GM21825 (cell line): Measurements from ENCODE around the gene TTR.

Source experiments
- ATAC-seq: cut with Tn5 transposase; IDR thresholded peaks from one replicate; pipeline ENCODE4 v1.9.1; 2021; ENCODE audit warnings: mild to moderate bottlenecking, moderate library complexity; ENCODE audit not compliant: unreplicated experiment

Gene TTR

DNA sequence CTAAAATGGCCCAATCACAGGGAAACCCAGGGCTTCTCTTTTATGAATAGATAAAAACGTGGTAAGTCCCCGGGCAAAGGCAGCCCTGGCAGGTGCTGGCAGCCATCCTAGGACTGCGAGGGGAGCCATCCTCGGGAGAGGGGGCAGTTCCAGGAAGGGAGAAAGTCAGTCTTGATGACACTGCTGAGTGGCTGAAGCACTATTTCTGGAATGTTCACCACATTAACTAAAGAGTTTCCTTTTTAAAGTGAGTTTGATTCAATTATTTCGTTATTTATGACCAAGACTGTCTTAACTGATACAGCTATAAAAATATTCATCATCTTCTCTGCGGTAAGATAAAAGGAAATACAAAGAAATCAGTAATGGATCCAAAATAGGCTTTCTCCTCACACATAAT is 20.4 kb downstream of the TTR start:
- ATAC-seq = no peak

DNA sequence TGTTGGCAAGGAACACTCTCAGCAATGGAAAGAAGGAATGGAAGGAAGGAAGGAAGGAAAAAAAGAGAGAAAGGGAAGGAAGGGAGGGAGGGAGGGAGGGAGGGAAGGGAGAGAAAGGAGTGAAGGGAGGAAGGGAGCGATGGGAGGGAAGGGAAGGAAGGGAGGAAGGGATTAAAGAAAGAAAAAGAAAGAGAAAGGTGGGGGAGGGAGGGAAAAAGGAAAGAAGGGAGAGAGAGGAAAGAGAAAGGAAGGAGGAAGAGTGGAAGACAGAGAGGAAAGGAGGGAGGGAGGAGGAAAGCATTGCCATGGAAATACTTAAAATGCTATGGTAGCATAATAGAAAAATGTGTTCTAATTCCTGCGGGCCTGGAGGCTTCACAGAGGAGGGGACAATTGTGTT is 22.4 kb downstream of the TTR start:
- no peak for ATAC-seq

DNA sequence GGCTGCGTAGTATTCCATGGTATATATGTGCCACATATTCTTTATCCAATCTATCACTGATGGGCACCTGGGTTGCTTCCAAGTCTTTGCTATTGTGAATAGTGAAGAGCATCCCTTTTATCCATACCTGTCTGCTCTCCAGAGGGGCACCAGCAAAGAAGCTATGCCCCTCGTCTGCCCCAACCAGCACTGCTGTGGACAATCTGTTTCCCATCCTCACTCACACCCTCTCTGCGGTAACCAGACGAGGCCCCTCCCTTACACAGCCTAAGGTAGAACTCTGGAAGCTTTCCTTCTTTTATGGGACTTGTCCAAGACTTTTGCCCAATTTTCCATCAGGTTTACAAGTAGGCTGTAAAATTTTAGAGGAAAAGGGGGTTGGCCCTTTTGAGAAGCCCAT is 24.9 kb downstream of the TTR start:
- no peak for ATAC-seq

DNA sequence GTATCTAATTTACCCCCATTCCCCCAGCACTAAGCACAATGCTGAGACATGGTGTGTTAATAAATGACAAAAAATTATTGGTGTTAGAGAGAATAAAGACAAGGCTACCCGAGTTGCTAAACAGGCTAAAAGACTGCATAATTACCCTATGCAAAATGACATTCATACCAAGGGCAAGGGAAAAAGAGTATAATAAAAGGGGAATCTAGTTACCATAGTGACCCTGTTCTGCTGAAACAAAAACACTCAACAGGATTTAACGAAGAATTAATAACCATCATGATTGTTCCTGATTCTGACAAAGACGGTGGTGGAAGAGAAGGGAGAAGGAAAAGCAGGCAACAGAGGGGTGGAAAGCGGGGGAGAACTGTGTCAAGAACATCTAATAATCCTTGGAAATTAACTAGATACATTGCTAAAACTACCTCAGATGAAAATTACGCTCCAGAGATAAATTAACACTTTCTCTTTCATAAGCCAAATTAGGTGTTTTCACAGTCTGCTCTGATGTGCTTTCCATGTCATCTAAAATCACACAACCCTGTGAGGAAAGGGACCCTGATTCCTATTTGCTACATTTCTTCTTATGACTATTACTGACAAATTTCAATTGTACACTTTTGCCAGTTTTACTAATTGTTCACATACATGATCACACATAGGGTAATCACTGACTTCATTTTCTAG is 25.5 kb downstream of the TTR start:
- no peak for ATAC-seq

DNA sequence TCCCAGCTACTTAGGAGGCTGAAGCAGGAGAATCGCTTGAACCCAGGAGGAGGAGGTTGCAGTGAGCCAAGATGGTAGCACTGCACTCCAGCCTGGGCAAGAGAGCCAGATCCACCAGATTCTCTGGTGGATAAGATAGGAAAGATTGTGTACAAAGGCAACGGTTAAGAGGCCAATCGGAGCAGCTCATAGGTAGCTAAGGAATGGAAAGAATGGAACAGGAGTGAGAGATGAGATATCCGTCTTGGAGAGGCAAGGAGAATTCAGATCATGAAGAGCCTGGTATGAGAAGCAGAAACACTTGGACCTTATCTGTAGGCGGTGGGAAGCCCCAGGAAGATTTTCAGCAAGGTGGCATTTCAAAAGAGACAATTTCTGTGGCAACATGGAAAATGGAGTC is 27.1 kb downstream of the TTR start:
- ATAC-seq = no peak

DNA sequence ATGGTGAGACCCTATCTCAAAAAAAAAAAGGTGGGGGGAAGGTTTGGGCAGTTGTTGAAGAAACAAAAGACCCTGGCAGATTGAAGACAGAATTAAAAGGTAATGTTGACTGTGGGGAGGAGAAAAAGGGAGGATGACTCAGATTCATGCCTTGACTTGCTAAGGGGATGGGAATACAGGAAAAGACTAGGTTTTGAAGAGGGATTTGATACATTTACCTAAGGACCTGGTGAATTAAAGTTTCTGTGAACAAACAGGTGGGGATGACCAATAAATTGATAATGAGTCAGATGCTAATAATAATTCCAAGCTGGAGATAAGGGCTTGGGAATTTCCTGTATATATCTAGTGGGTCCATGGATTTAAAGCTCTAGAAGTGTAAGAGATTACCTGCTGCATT is 27.6 kb downstream of the TTR start:
- no peak for ATAC-seq

DNA sequence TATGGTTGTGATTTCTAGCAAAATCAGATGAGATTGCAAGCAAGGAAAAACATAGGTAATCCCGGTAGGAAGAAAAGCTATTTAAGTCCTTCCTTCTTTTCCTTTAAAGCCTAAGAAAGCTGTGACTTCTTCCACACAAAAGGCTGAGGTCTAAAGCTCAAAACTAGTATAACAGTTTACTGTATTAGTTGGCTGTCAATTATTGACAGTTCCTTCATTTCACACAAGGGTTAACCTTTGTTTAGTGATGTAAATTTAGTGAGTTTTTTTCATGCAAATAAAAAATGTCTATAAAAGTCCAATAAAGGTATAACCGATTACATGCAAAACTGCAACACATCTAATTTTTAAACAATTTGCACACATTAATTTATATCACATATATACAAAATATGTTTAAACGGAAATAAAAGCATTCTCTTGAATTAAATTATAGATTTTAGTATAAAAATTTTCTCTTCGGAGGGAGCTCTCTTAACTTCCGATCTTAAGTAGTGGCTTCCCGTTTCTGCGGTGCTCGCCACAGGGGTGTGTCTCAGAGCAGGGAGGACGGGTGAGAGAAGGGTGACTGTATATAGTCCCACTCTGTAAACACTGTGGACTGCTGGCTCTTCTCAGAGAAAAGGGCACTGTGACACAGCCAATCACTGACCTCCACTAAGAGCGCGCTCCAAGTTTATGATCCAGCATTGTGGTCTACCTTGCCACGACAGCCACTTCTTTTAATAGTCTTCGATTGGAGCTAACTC is 33.4 kb downstream of the TTR start:
- ATAC-seq = no peak

DNA sequence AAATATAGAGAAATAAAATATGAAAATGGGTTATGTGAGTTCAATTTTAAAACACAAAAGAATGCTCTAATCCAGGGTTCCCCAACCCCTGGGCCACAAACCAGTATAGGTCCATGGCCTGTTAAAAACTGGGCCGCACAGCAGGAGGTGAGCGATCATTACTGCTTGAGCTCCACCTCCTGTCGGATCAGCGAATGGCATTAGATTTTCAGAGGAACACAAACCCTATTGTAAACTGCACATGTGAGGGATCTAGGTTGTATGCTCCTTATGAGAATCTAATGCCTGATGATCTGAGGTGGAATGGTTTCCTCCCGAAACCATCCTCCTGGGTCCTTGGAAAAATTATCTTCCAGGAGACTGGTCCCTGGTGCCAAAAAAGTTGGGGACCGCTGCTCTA is 34.7 kb downstream of the TTR start:
- no peak for ATAC-seq

DNA sequence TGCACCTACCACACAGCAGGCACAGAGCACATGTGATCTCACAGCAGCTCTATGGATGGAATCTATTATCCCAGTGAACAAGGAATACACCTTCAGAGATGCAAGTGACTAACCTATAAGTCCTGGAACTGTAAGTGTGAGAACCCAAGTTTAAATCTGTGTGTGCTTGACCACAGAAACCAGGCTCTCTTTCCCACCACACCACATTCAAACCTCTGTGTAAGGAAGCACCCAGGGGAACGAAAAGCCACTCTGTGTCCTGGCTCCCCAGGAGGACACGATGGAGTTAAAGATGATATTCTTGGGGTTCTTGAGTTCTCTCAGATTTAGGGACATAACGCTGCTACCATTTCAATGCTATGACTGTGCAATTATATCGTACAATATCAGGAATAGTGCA is 38.9 kb downstream of the TTR start:
- ATAC-seq = no peak

DNA sequence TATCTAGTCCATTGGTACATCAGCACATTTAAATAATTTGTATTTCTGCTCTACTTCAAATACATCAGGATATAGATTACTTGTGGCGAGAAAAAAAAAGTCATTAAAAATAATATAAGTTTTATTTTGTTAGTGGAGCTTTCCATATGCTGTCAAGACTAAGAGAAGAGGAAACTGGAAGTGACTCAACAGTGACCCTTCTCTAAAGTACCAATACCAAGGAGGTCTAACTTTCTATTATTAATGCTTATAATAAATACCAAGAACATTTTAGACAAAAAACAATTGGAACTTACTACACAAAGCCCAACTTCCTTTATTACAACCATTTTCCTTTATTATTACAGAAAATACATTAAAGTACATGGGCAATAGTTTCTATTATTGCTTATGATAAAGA is 39.8 kb downstream of the TTR start:
- no peak for ATAC-seq

DNA sequence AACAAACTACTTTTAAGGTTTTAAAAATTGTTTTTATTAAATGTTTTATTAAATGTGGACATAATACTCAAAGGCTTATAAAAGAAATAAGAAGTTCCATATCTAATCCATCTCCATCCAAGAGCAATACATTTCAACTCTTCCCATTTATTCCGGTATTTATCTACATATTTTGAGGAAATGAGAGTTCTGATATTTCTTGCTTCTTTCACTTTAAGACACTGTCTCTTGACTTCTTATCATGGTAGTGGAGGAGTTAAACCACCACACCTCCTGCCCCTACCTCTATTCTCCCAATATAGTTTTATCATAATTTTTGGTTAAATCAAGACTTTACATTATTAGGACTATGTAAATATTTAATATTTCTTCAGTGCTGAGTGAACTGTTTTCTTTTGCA is 40.7 kb downstream of the TTR start:
- no peak for ATAC-seq

DNA sequence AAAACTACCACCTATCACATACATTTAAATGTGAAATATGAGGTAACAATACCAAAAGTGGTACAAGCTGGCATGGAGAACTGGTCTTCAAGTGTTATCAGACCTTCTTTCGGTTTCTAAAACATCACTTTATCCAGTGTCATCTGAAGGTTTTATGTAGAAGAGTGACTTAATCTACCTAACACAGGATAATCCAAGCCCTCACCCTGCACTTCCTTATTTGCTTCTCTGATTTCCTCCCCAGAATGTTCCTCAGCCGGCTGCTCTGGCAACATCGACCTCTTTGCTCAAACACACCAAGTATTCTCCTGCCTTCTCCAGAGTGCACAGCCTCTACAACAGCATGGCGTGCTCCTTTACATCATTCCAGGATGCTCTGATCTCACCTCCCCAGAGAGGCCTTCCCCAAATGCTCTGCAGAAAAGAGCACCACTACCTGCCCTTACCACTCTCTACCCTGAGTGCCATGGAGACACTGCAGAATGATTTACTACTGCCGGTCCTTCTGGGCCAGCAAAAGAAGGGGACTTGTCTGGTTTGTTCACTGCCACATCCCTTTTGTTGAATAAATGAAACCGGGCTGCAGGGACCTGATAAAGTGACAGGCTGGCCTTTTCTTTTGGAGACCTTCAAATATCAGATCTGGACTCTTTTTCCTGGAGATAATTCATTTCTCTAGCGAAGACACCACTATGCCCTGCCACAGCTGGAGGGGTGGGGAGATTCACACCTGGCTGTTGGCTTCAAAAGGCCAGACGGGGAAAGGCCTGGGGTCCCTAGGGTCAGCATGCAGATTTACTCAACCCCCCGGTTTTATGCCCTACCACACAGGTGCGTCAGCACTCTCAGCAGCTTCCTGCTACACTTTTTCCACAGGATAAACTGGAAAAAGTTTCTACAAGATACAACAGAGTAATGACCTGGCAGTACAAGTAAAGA is 42.0 kb downstream of the TTR start:
- ATAC-seq = peak; percentile 35

DNA sequence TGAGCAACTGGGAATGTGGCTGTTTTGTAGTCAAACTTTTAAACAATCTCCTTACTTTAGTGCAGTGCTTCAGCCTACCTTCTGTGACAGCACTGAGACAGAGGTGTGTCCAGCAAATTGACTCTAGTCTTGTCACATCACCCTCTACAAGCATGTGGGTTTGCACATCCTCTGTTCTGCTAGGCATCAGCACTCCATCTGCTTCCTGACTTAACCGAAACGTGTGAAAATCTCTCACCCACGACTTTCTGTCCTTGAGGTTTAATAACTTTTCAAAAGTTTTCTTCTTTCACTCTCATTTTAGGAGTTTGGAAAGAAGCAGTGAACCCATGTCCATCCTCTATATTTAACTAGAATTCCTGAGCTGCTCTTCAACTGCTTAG is 42.6 kb downstream of the TTR start:
- ATAC-seq = peak; percentile 97

DNA sequence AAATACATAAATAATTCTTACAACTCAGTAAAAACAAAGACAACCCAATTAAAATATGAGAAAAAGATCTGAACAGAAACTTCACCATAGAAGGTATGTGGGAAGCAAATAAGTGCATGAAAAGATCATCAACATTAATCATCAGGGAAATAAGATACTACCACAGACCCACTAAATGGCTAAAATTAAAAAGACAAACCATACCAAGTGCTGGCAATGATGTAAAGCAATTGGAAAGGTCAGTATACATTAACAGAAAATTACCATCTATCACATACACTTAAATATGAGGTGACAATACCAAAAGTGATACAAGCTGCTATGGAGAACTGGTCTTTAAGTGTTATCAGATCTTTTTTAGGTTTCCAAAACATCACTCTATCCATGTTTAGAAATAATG is 44.7 kb downstream of the TTR start:
- ATAC-seq = no peak

DNA sequence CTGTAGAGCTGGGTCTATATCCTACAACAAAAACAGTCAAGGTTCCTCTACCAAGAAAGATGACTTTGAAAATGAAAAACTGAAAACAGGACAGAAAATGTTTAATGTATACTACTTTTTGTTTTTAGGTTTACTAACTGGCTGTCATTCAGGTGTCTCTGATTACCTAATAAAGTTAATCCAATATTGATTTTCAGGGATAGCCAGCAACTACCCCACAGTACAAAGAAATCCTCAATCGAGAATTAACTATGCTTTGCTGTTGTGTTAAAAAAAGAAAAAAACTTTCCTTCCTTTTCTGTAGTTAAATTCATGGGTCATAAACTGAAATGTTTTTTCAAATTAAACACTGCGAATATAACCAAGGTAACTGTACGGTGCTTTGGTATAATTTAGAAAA is 45.8 kb downstream of the TTR start:
- ATAC-seq = no peak

DNA sequence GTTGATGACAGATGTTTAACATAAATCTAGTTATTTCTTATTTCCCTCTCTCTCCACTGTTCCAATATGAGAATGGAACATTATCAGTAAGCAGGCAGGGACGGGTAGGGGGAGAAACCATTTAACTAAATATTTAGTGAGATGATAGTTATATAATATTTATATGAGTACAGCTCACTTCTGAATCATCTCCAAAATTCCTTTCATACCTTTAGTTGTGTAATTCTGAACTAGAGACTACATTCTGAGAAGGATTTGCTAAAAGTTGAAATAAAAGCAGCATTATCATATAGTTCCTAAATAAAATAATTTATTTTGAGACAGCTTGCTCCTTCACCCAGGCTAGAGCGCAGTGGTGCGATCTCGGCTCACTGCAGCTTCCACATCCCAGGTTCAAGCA is 51.3 kb downstream of the TTR start:
- no peak for ATAC-seq

DNA sequence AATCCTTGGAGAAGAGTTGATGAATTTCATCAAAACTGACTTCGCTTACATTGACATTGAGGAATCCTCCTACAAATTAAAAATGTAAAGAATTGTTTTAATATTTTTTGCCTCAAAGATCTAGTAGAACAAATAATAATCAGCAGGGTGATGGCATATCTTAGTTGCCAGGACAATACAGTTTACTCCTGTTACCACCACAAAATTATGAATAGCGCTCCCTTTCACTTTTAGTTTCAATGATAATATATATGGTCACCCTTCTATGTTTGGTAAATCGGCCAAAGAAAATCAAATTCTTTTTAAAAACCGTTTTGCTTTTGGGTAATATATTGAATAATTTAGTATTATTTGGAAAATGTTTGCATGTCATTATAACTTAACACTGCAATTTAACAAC is 53.7 kb downstream of the TTR start:
- ATAC-seq = no peak

DNA sequence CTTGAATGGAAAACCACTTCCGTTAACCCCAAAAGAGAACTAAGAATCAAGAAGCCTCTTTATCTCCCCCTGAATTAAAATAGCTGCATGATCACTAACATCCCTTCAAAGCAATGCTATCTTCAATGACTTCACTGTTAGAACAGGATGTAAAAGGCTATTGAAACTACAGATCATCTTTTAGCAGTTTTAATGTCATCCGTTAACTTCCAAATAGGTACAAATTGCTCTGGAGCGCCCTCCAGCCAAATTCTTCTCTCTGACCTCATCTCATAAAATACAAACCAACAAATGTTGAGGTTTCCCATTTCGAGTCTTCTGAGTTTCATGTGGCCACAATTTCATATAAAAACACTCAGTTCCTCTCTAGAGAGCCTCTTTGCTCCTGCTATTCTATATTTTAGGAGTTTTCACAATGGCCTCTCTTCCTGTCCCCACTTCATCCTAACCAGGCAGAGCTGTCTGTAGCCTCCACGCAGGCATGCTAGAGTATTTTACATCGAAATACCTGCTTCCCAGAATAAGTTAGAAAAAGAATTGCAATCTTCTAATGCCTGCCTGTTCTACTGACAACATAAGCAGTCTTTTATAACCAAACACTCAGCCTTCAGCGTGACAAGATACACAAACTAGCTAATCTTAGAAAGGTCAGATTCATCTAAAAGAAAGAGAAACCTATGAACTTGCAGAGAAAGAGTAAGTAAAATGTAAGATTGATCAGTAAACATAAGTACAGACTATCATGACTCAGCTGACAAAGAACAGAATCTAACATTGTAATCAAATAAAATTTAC is 54.9 kb downstream of the TTR start:
- no peak for ATAC-seq

DNA sequence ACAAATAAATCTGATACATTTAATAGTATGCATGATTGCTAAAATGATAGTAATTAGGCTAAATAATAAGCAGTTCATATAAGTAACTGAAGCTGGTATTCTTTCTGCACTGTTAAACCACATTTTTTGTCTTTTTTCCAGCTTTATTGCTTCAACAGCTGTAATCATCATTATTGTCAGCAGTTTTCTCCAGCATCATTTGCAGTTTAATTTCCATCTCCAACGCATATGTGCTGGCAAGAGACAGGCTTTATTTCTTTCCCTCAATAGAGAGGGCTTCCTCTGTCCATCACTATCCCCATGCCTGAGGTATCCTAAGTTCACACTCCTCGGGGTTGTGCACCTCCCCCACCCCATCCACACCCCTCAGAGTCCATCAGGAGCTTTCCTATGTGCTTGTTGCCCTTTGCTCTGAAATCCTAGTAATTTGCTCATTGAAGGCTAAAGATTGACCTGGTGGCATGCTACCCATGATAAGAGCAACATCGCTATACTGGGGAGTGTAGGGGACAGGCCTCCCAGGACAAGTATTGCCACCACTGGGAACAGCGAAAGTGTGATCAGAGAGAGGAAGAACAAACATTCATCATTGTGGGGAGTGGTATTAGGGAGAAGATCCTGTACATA is 55.6 kb downstream of the TTR start:
- no peak for ATAC-seq
